Hepatocyte (in vitro differentiated cells): ENCODE results near the gene NHERF2. TPM values are rescaled to one million over a fixed set of nuclear protein-coding genes. Genes with fewer than 3 reads are reported as not detected.

Source experiments
- DNase-seq: peaks from one replicate; pipeline ENCODE4 v3.0.0-alpha.2; 2016; ENCODE audit warnings: low spot score
- H2AFZ ChIP-seq: fragments of 200-600 bp; sonication (generic); 2 replicates; pipeline ENCODE4 v1.6.0; 2016; ENCODE audit warnings: antibody characterized with exemption, mild to moderate bottlenecking
- H3K27ac ChIP-seq: fragments of 200-600 bp; sonication (generic); 2 replicates; pipeline ENCODE4 v1.5.1; 2016; ENCODE audit warnings: mild to moderate bottlenecking
- H3K27me3 ChIP-seq: fragments of 200-600 bp; sonication (generic); 2 replicates; pipeline ENCODE4 v1.6.1; 2016
- H3K36me3 ChIP-seq: fragments of 200-600 bp; sonication (generic); replicated peaks from 2 replicates; pipeline ENCODE4 v1.5.1; 2016; ENCODE audit warnings: low read depth; ENCODE audit not compliant: insufficient read depth
- H3K4me1 ChIP-seq: fragments of 200-600 bp; sonication (generic); 2 replicates; pipeline ENCODE4 v1.5.1; 2016; ENCODE audit warnings: mild to moderate bottlenecking, moderate library complexity; ENCODE audit not compliant: insufficient read depth
- H3K4me2 ChIP-seq: fragments of 200-600 bp; sonication (generic); 2 replicates; pipeline ENCODE4 v1.6.0; 2016
- H3K4me3 ChIP-seq: fragments of 200-600 bp; sonication (generic); 2 replicates; pipeline ENCODE4 v1.5.1; 2016; ENCODE audit warnings: mild to moderate bottlenecking
- H3K79me2 ChIP-seq: fragments of 200-600 bp; sonication (generic); 2 replicates; pipeline ENCODE4 v1.6.0; 2017; ENCODE audit warnings: mild to moderate bottlenecking
- H3K9me2 ChIP-seq: fragments of 200-600 bp; sonication (generic); replicated peaks from 2 replicates; pipeline ENCODE4 v1.6.0; 2017; ENCODE audit warnings: mild to moderate bottlenecking; ENCODE audit not compliant: insufficient read depth
- H3K9me3 ChIP-seq: fragments of 200-600 bp; sonication (generic); 2 replicates; pipeline ENCODE4 v1.5.1; 2016; ENCODE audit warnings: low read depth, mild to moderate bottlenecking
- H4K20me1 ChIP-seq: fragments of 200-600 bp; sonication (generic); 2 replicates; pipeline ENCODE4 v1.6.0; 2016; ENCODE audit warnings: mild to moderate bottlenecking; ENCODE audit not compliant: insufficient read depth, poor library complexity, severe bottlenecking
- EZH2 ChIP-seq: fragments of 200-600 bp; sonication (generic); IDR thresholded peaks from 2 replicates; pipeline ENCODE4 v1.6.1; 2016; ENCODE audit warnings: antibody characterized with exemption, mild to moderate bottlenecking, borderline replicate concordance
- EZH2phosphoT487 ChIP-seq: fragments of 200-600 bp; sonication (generic); IDR thresholded peaks from one replicate; pipeline ENCODE4 v1.6.1; 2018; ENCODE audit warnings: antibody characterized with exemption, mild to moderate bottlenecking, low read depth, moderate library complexity; ENCODE audit not compliant: unreplicated experiment, severe bottlenecking
- WGBS: methylation state at CpG from one replicate; pipeline ENCODE4 v1.1.6; 2016; ENCODE audit warnings: low lambda C conversion rate; ENCODE audit errors: missing lambda C conversion rate; 5-methylcytosine and 5-hydroxymethylcytosine counted together
- polyA plus RNA-seq: library from polyadenylated mRNA; unstranded; fragments of >200 nt; fragmentation: Nextera tagmentation; extraction: Ambion mirVana; gene quantifications from 2 replicates; pipeline ENCODE4 v1.2.1, GENCODE V29; 2016
- total RNA-seq: library from RNA; depleted of rRNA; stranded (reverse); fragments of >200 nt; gene quantifications from 2 replicates; pipeline ENCODE4 v1.2.3, GENCODE V29; 2014
- TF ChIP-seq, protein P1 (sequence below): fragments of 200-600 bp; sonication (generic); IDR thresholded peaks from 2 replicates; pipeline ENCODE4 v1.5.1; 2016; ENCODE audit warnings: antibody characterized with exemption, mild to moderate bottlenecking; ENCODE audit not compliant: poor library complexity

Gene NHERF2
- total and polyA plus RNA-seq, 2 experiments from 2014 or later = 29.6 to 43.8 TPM

DNA sequence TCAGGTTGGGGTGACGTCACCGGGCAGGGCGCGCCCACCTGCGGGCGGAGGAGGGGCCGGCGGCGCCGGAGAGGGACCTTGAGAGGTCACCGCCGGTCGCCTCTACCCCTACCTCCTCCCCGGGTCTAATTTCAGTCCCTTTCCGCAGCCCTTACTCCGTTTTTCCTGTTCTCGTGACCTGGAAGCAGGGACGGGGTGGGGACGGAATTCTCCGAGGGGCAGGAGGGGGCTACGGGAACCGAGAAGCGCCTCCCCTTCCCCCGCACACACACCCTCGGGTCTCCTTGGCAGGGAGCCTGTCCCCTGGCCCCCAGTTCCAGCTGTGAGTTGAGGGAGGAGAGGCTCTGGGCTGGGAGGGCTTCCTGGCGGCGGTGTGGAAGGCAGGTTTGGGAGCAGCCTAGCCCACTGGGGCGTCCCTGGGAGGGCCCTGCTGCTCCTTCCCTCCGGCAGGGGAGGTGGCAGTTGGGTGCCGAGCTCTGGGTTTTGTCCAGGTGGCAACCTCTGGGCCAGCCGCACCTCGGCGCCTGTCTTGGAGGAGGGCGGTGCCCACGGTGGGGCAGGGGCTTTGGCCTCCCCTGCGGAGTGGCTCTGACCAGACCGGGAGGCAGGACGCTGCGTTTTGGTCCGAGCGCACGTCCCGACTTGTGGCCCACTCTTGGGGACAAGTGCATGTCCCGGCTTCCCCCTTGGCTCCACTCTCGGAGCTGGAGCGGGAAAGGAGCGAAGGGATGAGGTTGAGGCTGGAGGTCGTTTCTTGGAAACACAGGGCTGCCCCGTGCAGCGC lies 36.2 kb upstream of the NHERF2 start:
- H2AFZ ChIP-seq = peak overlapping the region; percentile 53
- no peaks in the 10 kb centered on the region for H3K9me2 ChIP-seq
- 6% methylated on average over 43 of the region's 50 CpGs for WGBS
- peak overlapping the region; percentile 15 for H3K4me3 ChIP-seq
- H3K27me3 ChIP-seq = peaks cover 27% of the 10 kb centered on the region
- TF ChIP-seq EZH2 (peak; percentile 76), EZH2phosphoT487 (no peak)
- TF ChIP-seq, protein P1, sequence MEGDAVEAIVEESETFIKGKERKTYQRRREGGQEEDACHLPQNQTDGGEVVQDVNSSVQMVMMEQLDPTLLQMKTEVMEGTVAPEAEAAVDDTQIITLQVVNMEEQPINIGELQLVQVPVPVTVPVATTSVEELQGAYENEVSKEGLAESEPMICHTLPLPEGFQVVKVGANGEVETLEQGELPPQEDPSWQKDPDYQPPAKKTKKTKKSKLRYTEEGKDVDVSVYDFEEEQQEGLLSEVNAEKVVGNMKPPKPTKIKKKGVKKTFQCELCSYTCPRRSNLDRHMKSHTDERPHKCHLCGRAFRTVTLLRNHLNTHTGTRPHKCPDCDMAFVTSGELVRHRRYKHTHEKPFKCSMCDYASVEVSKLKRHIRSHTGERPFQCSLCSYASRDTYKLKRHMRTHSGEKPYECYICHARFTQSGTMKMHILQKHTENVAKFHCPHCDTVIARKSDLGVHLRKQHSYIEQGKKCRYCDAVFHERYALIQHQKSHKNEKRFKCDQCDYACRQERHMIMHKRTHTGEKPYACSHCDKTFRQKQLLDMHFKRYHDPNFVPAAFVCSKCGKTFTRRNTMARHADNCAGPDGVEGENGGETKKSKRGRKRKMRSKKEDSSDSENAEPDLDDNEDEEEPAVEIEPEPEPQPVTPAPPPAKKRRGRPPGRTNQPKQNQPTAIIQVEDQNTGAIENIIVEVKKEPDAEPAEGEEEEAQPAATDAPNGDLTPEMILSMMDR = no peak
- H3K79me2 ChIP-seq = peaks cover 11% of the 10 kb centered on the region
- peaks cover 21% of the 10 kb centered on the region for H3K4me1 ChIP-seq
- peak overlapping the region; percentile 82 for H3K4me2 ChIP-seq
- H3K9me3 ChIP-seq = no peaks in the 10 kb centered on the region
- H3K36me3 ChIP-seq = no peaks in the 10 kb centered on the region
- H4K20me1 ChIP-seq = peaks cover 3% of the 10 kb centered on the region
- peak; percentile 78 for DNase-seq
- no peak overlapping the region for H3K27ac ChIP-seq

DNA sequence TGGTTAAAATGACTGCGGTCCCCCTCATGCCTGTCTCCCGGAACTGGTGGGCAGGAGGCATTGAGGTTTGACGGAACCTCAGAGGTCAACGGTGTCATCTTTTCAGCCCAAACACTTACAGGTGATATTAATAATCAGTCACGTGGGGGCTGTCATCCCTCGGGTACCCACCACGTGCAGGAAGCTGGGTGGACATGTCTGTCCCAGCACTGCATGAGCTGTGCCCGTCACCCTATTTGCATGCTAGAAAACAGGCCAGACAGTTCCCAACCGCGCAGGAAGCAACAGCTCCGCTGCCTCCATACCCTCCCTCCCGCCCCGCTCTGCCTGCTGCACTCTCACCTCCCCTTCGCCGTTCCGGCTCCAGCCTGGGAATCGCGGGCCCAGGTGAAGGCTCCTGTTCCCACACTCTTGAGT lies 35.6 kb upstream of the NHERF2 start:
- Histone ChIP-seq H3K4me1 (peaks cover 19% of the 10 kb centered on the region), H3K9me3 (no peaks in the 10 kb centered on the region), H3K27me3 (peaks cover 27% of the 10 kb centered on the region), H2AFZ (no peak overlapping the region), H4K20me1 (no peaks in the 10 kb centered on the region), H3K36me3 (no peaks in the 10 kb centered on the region), H3K27ac (no peak overlapping the region), H3K79me2 (peaks cover 5% of the 10 kb centered on the region), H3K9me2 (no peaks in the 10 kb centered on the region), H3K4me2 (peak overlapping the region; percentile 82), H3K4me3 (no peak overlapping the region)
- no peak for DNase-seq
- TF ChIP-seq, protein P1 = no peak
- TF ChIP-seq EZH2phosphoT487 (no peak), EZH2 (no peak)
- 23% methylated on average over 18 of the region's 18 CpGs for WGBS

DNA sequence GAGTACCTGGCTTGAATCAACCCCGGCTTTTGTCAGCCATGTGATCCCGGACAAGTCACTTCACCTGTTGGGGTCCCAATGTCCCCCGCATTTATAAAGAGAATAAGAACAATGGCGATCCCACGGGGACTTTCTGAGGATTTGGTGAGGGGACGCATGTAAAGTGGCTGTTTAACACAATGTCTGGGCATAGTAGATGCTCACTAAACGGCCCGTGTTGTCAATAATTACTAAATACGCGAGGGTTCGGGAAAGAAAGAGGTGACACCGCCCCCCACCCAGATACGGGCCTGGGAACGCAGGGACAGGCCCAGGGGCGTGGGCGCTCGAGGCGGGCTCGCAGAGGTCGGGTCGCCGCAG lies 35.1 kb upstream of the NHERF2 start:
- Histone ChIP-seq H3K27ac (no peak overlapping the region), H3K27me3 (peaks cover 27% of the 10 kb centered on the region), H4K20me1 (no peaks in the 10 kb centered on the region), H3K79me2 (peaks cover 2% of the 10 kb centered on the region), H3K4me2 (peak overlapping the region; percentile 82), H3K4me1 (peaks cover 19% of the 10 kb centered on the region), H2AFZ (peak overlapping the region; percentile 64), H3K4me3 (no peak overlapping the region), H3K9me2 (no peaks in the 10 kb centered on the region), H3K9me3 (no peaks in the 10 kb centered on the region), H3K36me3 (no peaks in the 10 kb centered on the region)
- no peak for TF ChIP-seq EZH2phosphoT487
- TF ChIP-seq EZH2 = no peak
- TF ChIP-seq, protein P1 = no peak
- WGBS = 26% methylated on average over 22 of the region's 22 CpGs
- DNase-seq = no peak
